Activated naive CD8-positive, alpha-beta T cell treated with anti-CD3 and anti-CD28 coated beads, Interleukin-2, amount 50 U/mL, for 16 hours (primary cell): ENCODE measurements around the gene PISD.
"Not testable (repeated sequence)": the region's sequence is repeated elsewhere in the genome, so short reads cannot be mapped to it uniquely, and the experiment has no call there.

Experiments
- DNase-seq: peaks from one replicate; pipeline ENCODE4 v3.0.0-alpha.2; 2020; ENCODE audit warnings: low read depth, low spot score

PISD gene

DNA sequence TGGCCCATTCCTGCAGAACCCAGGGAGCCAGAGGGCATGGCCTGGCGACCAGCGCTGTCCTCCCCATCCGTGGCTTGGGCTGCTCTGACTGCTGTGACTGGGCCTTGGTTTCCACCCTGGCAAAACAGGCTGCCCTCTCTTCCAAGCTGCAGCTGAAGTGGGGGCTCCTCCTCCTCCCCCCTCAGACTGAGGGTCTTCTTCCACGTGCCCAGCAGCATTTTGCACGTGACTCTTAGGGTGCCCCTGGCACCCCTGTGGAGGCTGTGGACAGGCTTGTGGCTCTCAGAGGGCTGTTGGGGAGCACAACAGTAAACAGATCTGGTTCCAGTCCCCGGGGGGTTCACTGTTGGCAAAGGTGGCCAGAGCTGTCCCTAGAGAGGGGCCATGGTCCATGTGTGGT, 51.4 kb downstream of the PISD start:
- no peak for DNase-seq

DNA sequence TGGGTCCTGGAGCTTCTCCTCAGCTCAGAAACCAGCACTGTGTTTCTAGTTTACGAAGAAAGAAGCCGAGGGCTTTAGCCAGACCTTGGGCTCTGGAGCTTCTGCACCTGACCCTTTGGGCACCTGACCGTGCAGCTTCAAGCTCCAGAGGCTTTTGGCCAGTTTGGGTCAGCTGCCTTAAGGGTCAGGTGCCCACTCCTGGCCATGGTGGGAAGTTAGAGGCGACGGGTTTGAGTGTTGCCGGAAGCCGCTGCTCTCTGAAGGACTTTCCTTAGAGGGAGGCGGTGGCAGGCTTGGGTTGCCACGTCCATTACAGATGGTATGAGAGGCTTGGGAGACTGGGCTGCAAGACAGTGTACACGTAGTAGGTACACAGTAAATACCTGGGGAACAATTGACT, 52.3 kb downstream of the PISD start:
- DNase-seq = no peak

DNA sequence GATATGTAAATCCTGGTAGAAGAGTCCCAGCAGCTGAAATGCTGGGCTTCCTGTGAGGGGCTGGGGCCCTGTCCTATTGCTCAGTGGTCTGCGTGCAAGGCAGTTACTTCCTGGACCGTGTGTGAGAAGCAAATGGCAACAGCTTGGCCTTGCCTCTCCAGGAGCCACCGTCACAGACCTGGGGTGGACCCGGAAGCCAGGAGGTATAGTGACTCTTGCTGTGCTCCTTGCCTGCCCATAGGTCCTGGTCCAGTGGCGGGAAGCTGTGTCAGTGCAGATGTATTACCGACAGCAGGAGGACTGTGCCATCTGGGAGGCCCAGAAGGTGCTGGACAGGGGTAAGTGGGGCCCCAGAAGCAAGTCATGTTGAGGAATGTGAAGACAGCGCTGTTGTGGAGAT, 54.3 kb downstream of the PISD start:
- DNase-seq = no peak

DNA sequence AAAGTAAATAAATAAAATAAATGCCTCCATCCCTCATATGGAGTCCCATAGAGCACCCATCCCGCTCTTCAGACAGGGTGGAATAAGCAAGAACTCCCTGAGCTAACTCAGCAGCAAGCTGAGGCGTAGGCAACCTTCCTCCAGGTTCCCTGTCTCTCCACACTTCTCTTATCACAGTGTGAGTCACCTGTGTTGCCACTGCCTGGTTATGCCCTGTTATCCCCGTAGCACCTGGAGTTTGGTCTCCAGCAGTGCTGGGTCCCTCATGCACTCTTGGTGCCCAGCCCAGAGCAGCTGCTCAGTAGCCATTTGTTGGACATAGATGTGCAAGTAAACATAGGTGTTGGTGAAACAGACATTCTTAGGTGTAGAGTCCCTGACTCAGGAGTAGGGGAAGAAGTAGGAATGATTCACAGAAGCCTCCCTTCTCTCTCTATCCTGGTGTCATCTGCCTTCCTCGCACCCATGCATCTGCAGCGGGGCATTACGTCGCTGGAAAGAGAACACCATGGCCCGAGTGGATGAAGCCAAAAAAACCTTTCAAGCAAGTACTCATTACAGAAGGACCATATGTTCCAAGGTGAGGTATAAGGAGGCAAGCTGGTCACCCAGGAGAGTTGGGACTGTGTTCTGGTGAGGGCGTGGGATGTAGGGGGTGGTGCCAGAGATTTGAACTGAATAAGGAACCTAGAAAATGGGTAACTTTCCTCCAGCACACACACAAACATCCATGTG, 56.0 kb downstream of the PISD start:
- no peak for DNase-seq

DNA sequence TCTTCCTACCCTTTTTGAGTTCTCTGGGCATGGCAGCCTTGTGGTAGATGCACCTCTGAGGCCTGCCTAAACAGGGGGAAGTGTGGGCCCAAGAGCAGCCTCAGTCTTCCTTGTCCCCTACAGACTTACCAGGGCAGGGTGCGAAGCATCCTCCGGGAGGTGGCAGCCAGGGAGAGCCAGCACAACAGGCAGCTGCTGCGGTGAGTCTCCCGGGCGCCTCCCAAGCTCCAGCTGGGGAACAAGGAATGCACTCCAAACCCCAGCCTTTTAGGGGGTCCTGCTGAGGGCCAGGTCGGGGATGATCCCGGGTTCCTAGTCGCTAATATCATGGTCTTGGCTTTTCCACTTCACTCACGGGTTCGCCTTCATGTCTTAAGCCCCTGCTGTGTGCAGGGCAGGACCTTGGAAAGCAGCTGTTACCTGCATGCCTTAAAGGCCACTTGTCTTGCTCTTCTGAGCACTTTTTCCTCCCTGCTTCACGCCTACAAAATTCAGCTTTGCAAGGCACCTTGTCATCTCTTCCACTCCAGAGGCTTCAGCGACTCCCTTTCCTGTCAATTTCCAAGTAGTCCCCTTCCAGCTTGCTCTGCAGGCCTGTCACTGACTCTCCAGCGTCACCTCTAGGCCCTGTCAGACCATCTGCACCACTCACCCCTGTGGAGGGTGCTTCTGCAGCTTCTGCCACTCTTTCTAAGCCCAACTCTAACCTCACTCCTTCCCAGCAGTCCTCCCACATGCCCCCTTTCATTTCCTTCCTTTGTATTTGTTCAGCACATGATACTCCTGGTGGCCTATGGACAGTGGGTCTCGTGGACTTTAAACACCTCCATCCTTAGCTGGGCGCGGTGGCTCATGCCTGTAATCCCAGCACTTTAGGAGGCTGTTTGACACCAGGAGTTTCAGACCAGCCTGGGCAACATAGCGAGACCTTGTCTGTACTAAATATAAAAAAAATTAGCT, 57.0 kb downstream of the PISD start:
- no peak for DNase-seq

DNA sequence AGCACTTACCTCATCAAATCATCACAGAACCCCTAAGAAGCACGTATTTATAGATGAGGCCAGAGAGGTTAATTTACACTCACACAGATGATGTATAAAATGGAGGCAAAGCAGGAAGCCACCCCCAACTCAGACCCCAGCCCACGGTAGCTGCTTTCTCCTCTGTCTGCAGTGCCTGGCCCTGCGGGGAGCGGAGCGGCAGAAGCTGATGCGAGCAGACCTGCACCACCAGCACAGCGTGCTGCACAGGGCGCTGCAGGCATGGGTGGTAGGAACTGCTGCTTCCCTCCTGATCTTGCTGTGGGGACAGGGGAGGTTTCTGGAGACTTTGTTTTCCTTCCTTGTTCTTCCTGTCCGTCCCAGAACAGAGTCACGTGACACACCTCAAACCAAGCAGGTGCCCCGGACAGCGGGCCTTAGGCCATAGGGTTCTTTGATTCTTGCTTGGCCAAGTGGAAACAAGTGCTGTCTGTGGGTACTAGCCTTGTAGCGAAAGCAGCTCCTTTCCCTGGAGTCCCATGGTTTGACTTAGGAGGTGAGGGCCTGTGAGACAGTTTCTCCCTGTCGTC, 57.8 kb downstream of the PISD start:
- DNase-seq = no peak

DNA sequence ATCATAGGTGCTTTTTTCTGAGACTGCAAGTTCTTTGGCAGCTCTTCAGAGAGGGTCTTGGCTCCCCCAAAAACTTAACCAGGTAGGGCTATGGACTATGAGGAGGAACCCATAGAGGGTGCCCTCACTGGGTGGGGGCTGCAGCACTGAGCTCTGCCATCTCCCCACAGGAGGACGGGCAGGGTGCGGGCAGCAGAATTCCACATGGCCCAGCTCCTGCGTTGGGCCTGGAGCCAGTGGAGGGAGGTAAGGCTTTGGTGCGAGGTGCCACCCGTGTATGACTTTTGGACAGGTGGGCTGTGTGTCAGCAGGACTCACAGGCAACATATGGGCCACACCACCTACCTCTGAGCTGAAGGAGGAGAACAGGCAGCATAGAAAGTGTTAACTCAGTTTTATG, 58.4 kb downstream of the PISD start:
- DNase-seq = no peak

DNA sequence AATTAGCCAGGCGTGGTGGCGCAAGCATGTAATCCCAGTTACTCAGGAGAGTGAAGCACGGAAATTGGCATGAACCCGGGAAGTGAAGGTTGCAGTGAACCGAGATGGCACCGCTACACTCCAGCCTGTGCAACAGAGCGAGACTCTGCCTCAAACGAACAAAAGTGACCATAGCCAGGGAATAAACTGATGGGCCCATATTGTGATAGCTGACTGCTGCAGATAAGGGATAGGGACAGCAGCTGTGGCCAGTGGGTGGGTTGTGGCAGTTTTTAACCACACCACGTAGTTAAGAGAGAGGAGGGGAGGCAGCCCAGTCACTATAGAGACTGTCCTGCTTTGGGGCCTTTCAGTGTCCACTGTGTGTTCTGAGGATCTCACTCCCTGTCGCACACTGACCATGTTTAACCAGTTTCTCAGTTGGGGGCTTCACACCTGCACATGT, 58.9 kb downstream of the PISD start:
- DNase-seq = no peak

DNA sequence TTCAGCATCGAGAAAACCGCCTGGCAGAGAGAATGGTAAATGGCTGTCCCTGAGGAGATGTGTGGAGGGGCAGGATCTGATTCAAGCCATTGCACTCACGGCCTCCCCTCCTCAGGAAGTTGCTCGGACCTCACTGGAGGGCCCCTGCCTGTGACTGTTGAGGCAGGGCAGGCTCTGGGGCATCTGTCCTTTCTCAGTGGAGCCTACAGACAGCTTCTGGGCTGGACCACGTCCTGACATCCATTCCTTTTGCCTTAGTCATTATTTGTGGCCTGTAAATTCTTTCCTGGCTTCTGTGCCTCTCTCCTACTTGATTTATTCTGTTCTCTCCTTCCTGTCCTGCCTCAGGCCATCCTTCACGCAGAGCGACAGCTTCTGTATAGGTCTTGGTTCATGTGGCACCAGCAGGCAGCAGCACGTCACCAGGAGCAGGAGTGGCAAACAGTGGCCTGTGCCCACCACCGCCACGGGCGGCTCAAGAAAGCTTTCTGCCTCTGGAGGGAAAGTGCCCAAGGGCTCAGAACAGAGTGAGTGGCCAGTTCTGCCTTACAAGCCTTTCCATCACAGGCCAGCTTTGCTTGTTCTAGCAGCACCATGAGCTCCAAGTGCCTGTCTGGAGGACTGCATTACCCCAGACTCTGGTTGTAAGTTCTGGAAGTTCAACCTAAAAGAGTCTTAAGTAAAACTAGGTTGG, 59.6 kb downstream of the PISD start:
- DNase-seq = no peak

DNA sequence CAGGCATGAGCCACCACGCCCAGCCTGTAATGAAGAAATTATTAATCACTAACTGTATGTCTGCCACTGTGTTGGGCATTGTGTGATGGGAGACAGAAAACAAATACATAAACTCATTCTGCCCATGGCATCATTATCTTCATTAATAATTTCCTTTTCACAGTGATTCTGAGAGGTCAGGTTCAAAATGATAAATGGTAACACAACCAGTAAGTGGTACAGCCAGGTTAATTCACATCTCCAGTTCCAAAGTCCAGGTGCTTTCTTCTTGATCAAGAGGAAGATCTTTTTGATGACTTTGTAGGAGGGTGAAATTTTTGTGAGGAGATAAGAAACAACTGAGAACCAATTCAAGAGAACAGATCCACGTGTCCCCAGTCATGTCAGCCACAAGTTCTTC, 66.7 kb downstream of the PISD start:
- DNase-seq = no peak

DNA sequence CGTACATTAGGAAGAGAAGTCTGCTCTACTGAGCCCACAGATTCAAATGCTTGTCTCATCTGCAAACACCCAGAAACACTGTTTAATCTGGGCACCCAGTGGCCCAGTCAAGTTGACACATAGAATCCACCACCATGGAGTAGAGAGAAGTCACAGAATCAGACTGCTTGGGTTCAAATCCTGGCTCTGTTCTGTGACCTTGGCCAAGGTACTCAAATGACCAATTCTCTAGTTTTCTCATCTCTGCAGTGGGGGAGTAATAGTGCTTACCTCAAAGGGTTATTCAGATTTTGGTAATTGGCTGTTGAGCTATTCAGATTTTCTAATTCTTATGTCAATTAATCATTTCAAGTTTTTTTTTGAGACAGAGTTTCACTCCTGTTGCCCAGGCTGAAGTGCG, 71.9 kb downstream of the PISD start:
- DNase-seq = not testable (repeated sequence)

DNA sequence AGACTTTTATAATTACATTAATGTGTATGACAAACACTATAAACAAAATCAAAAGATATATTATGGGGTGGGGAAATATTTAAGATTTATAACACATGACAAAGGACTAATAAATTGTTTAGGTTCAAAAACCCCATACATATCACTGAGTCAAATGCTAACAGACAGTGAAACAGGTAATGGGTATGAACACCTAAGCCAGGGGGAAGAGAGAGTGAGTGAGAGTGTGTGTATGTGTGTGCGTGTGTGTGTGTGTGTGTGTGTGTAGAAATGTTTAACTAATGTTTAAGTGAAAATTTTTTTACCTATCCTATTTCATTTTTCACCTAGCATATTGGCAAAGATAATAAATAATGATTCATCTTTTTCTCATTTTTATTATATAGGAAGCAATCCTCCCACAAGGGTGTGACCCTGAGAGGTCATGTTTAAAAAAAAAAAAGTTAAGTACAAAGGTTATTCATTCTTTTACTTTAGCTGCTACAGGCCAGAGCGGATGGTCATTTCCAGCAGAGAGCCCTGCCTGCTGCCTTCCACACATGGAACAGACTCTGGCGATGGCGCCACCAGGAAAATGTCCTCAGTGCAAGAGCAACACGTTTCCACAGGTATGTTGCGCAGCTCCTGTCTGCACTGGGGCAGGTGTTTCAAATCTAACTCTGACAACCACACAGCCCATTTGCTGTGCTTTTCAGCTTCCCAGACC, 72.9 kb downstream of the PISD start:
- no peak for DNase-seq

DNA sequence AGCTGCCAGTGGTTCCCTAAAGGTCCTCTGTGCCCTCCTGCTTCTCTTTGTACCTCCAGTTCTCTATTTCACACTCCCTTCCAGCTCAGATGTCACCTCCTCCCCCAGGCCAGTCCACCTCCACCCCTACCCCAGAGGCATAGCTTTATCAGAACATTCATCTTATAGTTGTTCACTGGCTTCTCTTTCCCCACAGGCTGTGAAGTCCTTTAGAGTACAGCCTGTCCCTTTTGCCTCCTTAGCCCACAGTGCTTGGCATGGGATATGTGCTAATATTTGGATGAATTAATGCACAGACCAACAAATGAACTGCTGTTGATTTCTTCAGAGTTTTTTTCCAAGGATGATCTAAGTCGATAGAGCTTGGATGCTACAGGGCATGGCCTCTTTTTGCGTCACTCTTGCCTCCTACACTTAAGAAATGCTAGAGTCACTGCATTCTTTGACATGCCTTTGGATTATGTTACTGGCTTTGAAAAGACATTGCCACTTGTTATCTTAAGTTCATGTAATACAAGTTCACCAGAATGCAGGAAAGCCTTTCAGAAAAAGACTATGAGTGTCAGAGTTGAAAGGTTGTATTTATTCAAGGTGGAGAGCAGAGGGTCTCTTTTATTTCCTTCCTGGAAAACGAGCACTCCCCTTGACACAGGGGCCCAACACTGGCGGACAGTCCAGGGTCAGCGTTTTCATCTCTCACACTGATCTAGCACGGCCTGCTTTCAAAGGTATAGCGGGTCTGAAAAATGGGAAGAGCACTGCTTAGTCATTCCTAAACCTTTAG, 75.7 kb downstream of the PISD start:
- no peak for DNase-seq

DNA sequence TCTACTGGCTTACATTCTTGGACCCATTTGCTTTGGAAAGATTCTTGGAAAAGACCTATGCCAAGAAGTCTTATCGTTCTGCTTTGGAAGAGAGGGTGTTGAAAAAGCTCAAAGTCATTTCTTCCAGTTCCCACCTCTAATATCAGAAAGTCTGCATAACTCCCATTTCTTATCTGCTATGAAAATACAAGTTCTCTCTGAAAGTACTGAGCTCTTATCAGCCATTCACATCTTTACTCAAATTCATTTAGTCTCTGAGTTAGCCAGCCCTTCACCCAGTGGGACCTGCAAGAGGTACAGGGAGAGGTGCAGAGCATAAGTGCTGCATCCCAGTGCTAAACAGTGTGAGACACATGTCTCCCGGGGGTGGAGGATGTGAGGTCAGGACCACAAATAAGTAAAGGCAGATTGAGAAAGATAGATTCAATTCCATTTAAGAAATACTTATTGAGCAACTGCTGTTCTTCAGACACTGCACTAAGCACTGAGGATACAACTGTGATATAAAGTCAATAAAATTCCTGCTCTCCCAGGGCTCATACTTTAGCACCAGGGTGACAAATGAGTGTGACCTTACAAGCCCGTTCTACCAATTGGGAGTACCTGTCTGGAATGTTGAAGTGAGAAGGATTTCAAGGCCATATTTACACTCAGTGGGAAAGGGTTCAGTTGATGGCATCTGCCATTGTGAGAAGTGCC, 76.7 kb downstream of the PISD start:
- DNase-seq = no peak

DNA sequence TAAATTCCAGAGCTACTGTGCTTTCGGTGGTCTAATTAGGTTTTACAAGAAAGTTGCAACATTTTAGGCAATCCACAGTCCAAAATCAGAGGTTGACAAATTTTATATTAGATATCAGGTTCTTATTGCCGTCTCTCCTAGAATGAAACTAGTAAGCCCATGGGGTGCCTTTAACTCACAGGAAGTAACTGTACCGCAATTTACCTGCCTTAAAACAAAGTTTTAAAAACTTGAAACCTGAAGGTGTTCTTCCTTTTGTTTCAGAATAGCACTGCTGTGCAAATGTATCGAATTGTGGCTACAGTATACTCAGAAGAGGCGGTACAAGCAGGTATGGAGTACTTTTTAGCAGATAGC, 77.2 kb downstream of the PISD start:
- no peak for DNase-seq

DNA sequence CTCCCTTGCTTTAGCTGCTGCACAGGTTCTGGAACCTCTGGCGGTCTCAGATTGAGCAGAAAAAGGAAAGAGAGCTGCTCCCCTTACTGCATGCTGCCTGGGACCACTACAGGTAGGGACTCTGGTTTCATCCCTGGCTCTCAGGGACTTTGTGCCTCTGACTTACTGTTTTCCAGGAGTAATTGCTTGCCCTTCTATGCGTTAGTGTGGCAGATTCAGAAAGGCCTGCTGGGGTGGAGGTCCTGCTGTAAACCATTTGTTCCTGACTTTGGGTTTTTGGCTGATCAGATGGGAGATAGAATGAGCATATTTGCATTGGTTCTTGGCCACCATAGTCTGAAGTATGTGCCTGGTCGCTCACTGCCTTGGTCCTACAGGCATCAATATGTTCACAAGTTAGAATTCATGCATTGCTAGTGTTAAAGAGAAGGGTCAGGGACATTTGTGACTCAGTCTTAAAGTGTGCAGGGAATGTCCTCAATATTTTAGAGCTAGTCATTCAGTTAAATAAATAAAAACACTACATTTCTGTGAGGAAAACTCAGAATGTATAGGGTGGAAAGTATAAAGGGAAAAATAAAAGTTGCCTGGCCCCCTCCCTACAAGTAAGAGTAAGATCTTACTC, 78.0 kb downstream of the PISD start:
- no peak for DNase-seq

DNA sequence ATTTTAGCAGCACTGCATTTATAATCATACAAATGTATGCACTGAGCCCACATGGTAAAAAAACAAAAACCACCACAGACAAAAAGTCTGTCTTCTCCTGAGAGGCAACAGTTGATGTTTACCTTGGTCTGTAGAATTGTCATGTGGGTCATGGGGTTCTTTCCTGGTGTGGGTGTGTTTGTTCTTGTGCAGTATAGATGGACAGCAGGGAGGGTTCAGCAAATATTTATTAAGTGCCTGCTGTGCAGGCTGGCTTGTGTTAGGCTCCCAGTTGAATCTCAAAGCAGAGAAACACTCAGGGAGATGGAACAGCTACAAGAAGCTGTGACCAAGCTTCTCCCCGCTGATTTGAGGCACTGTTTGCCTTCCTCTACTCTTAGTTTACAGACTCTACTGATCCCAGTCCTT, 82.2 kb downstream of the PISD start:
- no peak for DNase-seq

DNA sequence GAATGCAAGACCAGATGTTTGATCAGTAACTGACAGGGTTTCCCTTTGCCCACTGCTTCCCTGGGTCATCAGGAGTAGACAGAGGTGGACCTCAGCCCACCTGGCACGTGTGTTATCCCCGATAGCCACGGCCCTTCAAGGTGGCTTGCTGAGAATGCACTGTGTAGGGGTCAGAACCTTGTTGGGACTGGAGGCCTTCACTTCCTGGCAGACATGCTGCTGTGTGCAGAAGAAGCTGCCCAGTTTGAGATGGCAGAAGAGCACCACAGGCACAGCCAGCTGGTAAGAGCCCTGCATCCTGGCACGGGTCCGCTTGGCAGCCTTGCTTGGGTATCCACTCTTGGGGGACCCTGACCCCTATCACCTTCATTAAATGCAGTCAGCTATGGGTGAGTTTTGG, 83.8 kb downstream of the PISD start:
- no peak for DNase-seq

DNA sequence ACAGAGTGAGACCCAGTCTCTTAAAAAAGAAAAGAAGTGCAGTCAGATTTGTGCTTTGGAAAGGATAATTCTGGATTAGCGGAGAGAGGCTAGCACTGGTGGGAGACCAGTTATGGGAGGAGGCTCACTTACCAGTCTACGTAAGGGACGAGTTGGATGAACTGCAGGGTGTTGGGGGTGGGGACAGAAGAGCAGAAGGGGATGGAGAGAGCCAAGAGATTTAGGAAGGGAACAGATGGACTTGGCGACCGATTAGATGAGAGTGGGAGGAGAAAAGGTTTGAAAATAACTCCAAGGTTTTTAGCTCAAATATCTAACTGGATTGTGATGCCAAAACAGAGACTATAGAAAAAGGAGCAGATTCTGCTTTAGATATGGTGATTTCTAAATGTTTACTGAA, 84.3 kb downstream of the PISD start:
- DNase-seq = no peak

DNA sequence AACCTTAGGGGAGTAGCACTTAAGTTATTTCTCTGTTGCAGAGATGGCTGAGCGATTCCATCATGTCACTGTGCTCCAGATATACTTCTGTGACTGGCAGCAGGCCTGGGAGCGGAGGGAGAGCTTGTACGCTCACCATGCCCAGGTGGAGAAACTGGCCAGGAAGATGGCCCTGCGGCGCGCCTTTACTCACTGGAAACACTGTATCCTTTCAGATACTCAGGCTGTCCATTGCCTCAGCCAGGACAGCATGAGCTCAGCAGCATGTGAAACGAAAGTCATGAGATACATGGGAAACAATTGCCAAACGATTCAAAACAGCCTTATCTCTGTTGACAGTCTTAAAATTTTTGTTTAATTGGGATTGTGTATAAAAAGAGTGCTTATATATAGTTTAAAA, 86.8 kb downstream of the PISD start:
- no peak for DNase-seq
